Endothelial cell (in vitro differentiated cells): Measurements from ENCODE around the gene TAS2R16. TPM values are rescaled to one million over a fixed set of nuclear protein-coding genes. Genes with fewer than 3 reads are reported as not detected.

Source experiments
- DNase-seq: peaks from one replicate; pipeline ENCODE4 v3.0.0; 2021; ENCODE audit warnings: low spot score
- H3K27ac Mint-ChIP-seq: one replicate; pipeline ENCODE4 v1.8.0; 2021; ENCODE audit warnings: mixed read lengths, inconsistent platforms; ENCODE audit not compliant: unreplicated experiment
- H3K27me3 Mint-ChIP-seq: one replicate; pipeline ENCODE4 v1.8.0; 2021; ENCODE audit warnings: mild to moderate bottlenecking, moderate library complexity, mixed read lengths, inconsistent platforms; ENCODE audit not compliant: unreplicated experiment
- H3K36me3 Mint-ChIP-seq: one replicate; pipeline ENCODE4 v1.8.0; 2021; ENCODE audit warnings: mild to moderate bottlenecking, low read depth, mixed read lengths, inconsistent platforms; ENCODE audit not compliant: unreplicated experiment
- H3K4me1 Mint-ChIP-seq: one replicate; pipeline ENCODE4 v1.8.0; 2021; ENCODE audit warnings: mild to moderate bottlenecking, mixed read lengths, inconsistent platforms; ENCODE audit not compliant: unreplicated experiment
- H3K4me3 Mint-ChIP-seq: one replicate; pipeline ENCODE4 v1.8.0; 2021; ENCODE audit warnings: mild to moderate bottlenecking, mixed read lengths, inconsistent platforms; ENCODE audit not compliant: unreplicated experiment
- H3K9me3 Mint-ChIP-seq: one replicate; pipeline ENCODE4 v1.8.0; 2021; ENCODE audit warnings: mixed read lengths, inconsistent platforms; ENCODE audit not compliant: unreplicated experiment
- total RNA-seq: library from RNA; stranded (reverse); fragmentation: NEBNext Ultra II Directional; extraction: Animal tissue kit (Norgen Biotek cat#: 25700); gene quantifications from one replicate; pipeline ENCODE4 v1.2.1, GENCODE V29; 2021; ENCODE audit not compliant: unreplicated experiment
- TF ChIP-seq, protein P1 (sequence below): fragments of 200-600 bp; sonication (generic); IDR thresholded peaks from one replicate; pipeline ENCODE4 v1.5.0; 2021; ENCODE audit warnings: antibody characterized with exemption; ENCODE audit not compliant: unreplicated experiment

The TAS2R16 gene
- total RNA-seq, 1 donor from 2014 or later: not detected

DNA sequence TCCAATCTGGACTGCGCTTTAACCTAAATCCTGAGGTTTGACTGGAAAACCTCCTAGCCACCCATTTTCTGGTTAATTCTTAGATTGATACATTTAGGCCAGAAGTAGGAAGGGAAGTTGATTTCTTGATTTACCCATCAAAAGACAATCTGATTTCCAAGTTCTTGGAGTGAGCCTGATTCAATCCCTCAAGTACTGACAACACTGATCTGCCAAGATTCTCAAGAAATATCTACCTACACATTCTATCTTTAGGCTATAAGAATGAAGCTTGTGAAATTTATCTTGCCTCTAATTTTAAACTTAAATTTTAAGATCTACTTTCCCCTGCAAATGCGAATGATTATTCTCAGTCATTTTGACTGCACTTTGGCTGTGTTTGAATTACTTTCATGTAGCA, 5.9 kb downstream of the TAS2R16 start:
- no peak for DNase-seq
- H3K4me1 Mint-ChIP-seq: no peaks in the 10 kb centered on the region
- no peaks in the 10 kb centered on the region for H3K9me3 Mint-ChIP-seq
- H3K27ac Mint-ChIP-seq: no peak overlapping the region
- no peaks in the 10 kb centered on the region for H3K36me3 Mint-ChIP-seq
- TF ChIP-seq, protein P1, sequence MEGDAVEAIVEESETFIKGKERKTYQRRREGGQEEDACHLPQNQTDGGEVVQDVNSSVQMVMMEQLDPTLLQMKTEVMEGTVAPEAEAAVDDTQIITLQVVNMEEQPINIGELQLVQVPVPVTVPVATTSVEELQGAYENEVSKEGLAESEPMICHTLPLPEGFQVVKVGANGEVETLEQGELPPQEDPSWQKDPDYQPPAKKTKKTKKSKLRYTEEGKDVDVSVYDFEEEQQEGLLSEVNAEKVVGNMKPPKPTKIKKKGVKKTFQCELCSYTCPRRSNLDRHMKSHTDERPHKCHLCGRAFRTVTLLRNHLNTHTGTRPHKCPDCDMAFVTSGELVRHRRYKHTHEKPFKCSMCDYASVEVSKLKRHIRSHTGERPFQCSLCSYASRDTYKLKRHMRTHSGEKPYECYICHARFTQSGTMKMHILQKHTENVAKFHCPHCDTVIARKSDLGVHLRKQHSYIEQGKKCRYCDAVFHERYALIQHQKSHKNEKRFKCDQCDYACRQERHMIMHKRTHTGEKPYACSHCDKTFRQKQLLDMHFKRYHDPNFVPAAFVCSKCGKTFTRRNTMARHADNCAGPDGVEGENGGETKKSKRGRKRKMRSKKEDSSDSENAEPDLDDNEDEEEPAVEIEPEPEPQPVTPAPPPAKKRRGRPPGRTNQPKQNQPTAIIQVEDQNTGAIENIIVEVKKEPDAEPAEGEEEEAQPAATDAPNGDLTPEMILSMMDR: no peak
- no peaks in the 10 kb centered on the region for H3K27me3 Mint-ChIP-seq
- no peak overlapping the region for H3K4me3 Mint-ChIP-seq

DNA sequence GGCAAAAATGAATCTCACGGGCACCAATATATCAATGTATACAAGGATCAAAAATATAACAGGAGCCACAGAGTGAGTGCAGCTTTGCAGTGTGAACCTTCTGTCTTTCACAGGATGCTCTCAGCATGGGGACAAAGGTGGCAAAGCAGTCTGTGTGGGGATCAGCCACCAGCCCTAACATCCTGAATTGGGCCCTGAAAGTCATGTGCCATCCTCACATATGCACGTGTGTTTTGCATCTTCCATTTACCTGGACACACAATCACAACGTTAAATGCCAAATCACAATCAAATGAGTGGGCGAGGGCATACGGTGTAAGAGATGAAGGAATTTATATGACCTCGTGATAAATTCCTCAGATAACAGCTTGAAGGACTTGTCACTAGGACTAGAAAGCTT, 6.5 kb downstream of the TAS2R16 start:
- Mint-ChIP-seq H3K27me3 (no peaks in the 10 kb centered on the region), H3K27ac (no peak overlapping the region), H3K4me1 (no peaks in the 10 kb centered on the region), H3K9me3 (no peaks in the 10 kb centered on the region), H3K36me3 (no peaks in the 10 kb centered on the region), H3K4me3 (no peak overlapping the region)
- TF ChIP-seq, protein P1: no peak
- DNase-seq: no peak

DNA sequence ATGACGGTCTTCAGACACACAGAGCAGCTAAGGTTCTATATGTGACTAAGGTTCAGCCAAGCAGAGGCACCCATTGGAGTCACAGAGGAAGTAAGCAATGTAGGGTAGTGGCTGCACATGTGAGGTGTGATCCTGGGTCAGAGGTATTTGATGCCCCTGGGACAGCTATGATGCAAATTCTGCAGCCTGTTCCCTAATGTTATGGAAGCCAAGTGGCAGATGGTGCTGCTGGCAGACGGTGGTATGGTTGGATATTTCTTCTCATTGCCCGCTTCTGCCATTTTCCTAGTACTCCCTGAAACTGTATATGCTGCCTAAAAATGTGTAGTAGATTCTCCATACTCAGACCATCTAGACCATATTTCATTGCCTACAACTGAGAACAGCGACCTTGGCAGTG, 7.2 kb downstream of the TAS2R16 start:
- H3K4me1 Mint-ChIP-seq: no peaks in the 10 kb centered on the region
- H3K27ac Mint-ChIP-seq: no peak overlapping the region
- no peaks in the 10 kb centered on the region for H3K36me3 Mint-ChIP-seq
- DNase-seq: no peak
- H3K4me3 Mint-ChIP-seq: no peak overlapping the region
- H3K9me3 Mint-ChIP-seq: no peaks in the 10 kb centered on the region
- H3K27me3 Mint-ChIP-seq: no peaks in the 10 kb centered on the region
- TF ChIP-seq, protein P1: no peak

DNA sequence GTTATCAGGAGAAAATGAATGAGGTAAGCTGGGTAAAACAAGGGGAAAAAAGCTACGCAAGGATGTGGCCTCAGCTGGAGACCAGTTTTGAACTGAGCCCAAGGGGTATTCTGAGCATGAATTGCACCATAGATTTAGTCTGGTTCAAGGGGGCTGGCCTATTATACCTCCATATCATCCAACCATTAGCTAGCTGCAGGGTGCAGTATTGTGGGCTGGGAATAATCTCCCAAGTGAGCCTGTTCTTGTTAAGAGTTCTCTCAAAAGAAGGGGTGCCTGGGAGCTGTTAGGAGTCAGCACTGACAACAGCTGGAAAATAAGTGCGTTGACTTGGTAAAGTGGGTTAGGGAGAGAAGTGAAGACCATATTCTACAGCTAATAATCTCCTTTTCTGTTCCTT, 8.0 kb downstream of the TAS2R16 start:
- Mint-ChIP-seq H3K4me3 (no peak overlapping the region), H3K27ac (no peak overlapping the region), H3K27me3 (no peaks in the 10 kb centered on the region), H3K36me3 (no peaks in the 10 kb centered on the region), H3K4me1 (peaks cover 2% of the 10 kb centered on the region), H3K9me3 (no peaks in the 10 kb centered on the region)
- DNase-seq: no peak
- TF ChIP-seq, protein P1: no peak

DNA sequence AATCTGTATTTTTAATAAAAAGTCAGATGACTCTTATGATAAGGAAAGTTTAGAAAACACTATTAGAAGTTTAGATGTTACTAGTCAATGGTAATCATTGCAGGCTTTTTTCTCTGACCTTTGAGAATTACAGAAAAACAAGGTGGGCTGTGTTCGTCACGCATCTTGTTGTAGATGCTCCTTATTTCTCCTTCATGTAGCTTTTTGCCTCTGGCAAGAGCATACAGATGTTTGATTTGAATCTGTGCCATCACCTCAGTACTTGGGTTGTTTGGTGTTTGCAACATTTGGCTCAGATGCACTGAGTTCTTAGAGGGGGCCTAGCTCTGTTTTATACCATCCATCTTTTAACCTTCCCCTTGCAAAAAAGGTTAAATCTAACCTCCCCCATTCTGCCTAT, 11.5 kb downstream of the TAS2R16 start:
- TF ChIP-seq, protein P1: no peak
- H3K4me3 Mint-ChIP-seq: no peak overlapping the region
- H3K36me3 Mint-ChIP-seq: no peaks in the 10 kb centered on the region
- no peak for DNase-seq
- H3K9me3 Mint-ChIP-seq: no peaks in the 10 kb centered on the region
- peaks cover 4% of the 10 kb centered on the region for H3K4me1 Mint-ChIP-seq
- H3K27ac Mint-ChIP-seq: no peak overlapping the region
- no peaks in the 10 kb centered on the region for H3K27me3 Mint-ChIP-seq
